Activated naive CD4-positive, alpha-beta T cell treated with anti-CD3 and anti-CD28 coated beads, Interleukin-2, amount 50 U/mL, for 16 hours (primary cell): Measurements from ENCODE around the gene PCDHB13.
"Not testable (repeated sequence)": the region's sequence is repeated elsewhere in the genome, so short reads cannot be mapped to it uniquely, and the experiment has no call there.

Experiments
- DNase-seq: peaks from one replicate; pipeline ENCODE4 v3.0.0-alpha.2; 2020

The PCDHB13 gene

DNA sequence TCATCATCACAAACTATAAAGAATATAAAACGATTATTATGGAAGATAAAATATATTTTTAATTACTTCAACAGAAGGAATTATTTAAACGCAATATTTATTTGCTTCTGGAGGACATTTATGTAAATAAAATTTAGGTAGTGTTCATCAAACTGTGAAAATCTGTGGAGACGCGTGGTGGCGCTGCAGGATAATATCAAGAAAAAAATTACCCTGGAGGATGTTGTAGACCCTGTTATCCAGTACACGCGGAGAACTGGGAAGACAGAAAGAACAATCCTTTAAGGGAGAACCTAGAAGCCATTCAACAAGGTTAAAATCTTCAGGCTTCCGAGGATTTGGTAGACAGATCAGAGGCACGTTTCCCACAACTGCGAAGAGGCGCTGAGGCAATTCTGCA, 5.2 kb upstream of the PCDHB13 start, which contains the start of gene PCDHB12:
Gene PCDHB12 (plus strand): TSS at position 242 of the 400 bp plus-strand sequence. CDS start 189 bp downstream, outside the sequence.
- DNase-seq = no peak

GRCh38 chr5:141210281-141210680, 3.4 kb upstream of the PCDHB13 start:
- not testable (repeated sequence) for DNase-seq

DNA sequence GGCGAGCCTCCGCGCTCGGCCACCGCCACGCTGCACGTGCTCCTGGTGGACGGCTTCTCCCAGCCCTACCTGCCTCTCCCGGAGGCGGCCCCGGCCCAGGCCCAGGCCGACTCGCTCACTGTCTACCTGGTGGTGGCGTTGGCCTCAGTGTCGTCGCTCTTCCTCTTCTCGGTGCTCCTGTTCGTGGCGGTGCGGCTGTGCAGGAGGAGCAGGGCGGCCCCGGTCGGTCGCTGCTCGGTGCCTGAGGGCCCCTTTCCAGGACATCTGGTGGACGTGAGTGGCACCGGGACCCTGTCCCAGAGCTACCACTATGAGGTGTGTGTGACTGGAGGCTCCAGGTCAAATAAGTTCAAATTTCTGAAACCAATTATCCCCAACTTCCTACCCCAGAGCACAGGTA, 2.9 kb upstream of the PCDHB13 start:
- not testable (repeated sequence) for DNase-seq

GRCh38 chr5:141214583-141214982, 864 bp downstream of the PCDHB13 start:
- DNase-seq = not testable (repeated sequence)

GRCh38 chr5:141215504-141215903, 1.8 kb downstream of the PCDHB13 start:
- not testable (repeated sequence) for DNase-seq

GRCh38 chr5:141216035-141216434, 2.3 kb downstream of the PCDHB13 start:
- not testable (repeated sequence) for DNase-seq

DNA sequence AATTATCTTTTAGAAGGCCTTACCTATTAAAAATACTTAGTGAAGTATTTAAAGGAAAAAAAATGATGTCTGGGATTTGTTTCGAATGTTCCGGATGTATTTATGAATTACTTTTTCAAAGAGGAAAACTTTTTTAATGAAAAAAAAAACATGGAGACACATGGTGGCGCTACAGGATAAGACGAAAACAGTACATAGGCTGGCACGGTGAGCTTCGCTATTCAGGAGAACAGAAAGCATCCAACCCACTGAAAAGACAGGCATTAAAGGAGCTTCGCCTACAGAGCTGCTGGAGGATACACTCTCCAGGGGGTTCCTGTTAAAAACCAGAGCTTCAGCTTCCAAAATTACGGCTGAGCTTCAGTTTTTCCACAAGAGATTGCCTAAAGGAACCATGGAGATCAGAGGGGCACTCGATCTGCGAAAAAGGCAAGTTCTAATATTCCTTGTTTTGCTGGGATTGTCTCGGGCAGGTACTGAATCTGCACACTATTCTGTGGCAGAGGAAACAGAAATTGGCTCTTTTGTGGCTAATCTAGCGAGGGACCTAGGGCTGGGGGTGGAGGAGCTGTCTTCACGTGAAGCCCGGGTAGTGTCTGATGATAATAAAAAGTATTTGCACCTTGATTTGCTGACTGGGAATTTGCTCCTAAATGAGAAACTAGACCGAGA, 9.5 kb downstream of the PCDHB13 start, which contains the start of gene PCDHB14:
Gene PCDHB14 (plus strand): TSS at position 232 of the 672 bp plus-strand sequence. CDS start 163 bp downstream, at position 395.
- DNase-seq = no peak

GRCh38 chr5:141224844-141225243, 11.1 kb downstream of the PCDHB13 start:
- not testable (repeated sequence) for DNase-seq

GRCh38 chr5:141225421-141225820, 11.7 kb downstream of the PCDHB13 start:
- not testable (repeated sequence) for DNase-seq

DNA sequence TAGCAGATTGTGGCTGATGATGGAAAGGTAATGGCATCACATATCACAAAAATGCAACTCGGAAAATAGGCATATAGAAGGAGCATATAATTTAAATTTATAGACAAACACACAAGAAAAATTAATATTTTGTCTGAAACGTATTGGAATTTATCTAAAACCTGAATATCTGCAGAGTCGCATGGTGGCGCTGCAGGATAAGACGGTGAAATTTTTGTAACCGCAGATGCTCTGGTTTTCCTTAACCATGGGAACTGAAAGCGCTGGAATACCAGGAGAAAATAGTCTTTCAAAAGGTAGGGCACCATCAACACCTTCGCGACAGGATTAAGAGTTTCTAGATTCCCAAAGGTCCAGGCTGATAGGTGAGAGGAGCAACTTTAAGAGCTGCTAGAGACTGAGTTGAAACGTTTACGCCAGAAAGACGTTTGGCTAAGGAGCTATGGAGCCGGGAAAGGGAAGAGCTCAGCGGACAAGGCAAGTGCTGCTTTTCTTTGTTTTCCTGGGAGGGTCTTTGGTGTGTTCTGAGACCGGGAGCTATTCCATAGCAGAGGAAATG, 20.5 kb downstream of the PCDHB13 start:
- no peak for DNase-seq

- not testable (repeated sequence) for DNase-seq
These were observed 22.2 kb downstream of the PCDHB13 start for GRCh38 chr5:141235922-141236321.

GRCh38 chr5:141236516-141237313, 23.0 kb downstream of the PCDHB13 start:
- no peak for DNase-seq

- DNase-seq = no peak
These were observed 27.8 kb downstream of the PCDHB13 start for GRCh38 chr5:141241496-141241895.

- DNase-seq = no peak
These were observed 31.6 kb downstream of the PCDHB13 start, which contains the start of gene PCDHB15 for GRCh38 chr5:141245250-141245717. Gene PCDHB15, plus strand, starts transcription at chr5:141245395. Its CDS starts 184 bp downstream, at chr5:141245579.

GRCh38 chr5:141246971-141247370, 33.3 kb downstream of the PCDHB13 start:
- not testable (repeated sequence) for DNase-seq

GRCh38 chr5:141247434-141247833, 33.7 kb downstream of the PCDHB13 start:
- DNase-seq = not testable (repeated sequence)

GRCh38 chr5:141250576-141250975, 36.9 kb downstream of the PCDHB13 start:
- no peak for DNase-seq

DNA sequence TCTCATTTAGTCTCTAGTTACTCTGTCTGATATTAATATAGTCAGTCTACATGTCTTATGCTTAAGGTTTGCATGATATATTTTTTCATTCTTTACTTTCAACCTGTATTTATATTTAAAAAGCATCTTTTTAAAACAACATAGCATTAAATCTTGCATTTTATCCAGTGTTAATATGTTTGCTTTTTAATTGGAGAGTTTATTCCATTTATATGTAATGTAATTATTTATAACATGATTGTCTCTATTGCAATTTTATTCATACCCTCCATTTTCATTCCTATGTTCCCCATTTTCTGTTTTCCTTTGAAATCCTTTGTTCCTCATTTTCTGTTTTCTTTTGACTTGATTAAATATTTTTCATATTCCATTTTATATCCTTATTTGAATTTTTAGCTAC, 44.7 kb downstream of the PCDHB13 start:
- DNase-seq = no peak

- no peak for DNase-seq
These were observed 45.2 kb downstream of the PCDHB13 start for GRCh38 chr5:141258948-141259347.

GRCh38 chr5:141260458-141261237, 46.9 kb downstream of the PCDHB13 start:
- no peak for DNase-seq

DNA sequence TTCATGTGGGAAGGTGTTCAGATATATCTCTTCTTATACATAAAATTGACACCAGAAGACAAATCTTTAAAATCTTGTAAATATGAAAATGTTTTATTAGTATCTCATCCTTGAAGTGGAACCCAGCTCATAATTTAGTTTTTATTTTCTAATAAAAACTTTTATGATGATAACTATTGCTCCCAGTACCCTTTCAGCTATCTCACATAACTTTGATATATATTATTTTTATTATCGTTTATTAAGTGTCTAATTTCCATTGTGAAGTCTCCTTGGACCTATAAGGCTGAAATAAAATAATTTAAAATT, 47.5 kb downstream of the PCDHB13 start:
- no peak for DNase-seq
